Ramos (cell line): ENCODE results near the gene NHLRC1.

Experiments
- in situ Hi-C: fragments of 300-500 bp; cut with MboI; formaldehyde crosslinking; loops from one replicate; pipeline ENCODE4 v1.14.3; 2022; ENCODE audit warnings: low sequenced_read_pairs; ENCODE audit not compliant: unreplicated experiment

The NHLRC1 gene

GRCh38 chr6:18088419-18089296 lies 33.8 kb downstream of the NHLRC1 start:
- in situ Hi-C loops = no loop called here

GRCh38 chr6:18087396-18088165 lies 34.9 kb downstream of the NHLRC1 start:
- in situ Hi-C loops = no loop called here

GRCh38 chr6:18081025-18081668 lies 41.3 kb downstream of the NHLRC1 start:
- in situ Hi-C loops = no loop called here

- in situ Hi-C loops = no loop called here
Observed at GRCh38 chr6:18080544-18080943, 41.9 kb downstream of the NHLRC1 start.

- in situ Hi-C loops = no loop called here
Observed at GRCh38 chr6:18078866-18079265, 43.6 kb downstream of the NHLRC1 start.

GRCh38 chr6:18076231-18076630 lies 46.2 kb downstream of the NHLRC1 start:
- in situ Hi-C loops = no loop called here

- in situ Hi-C loops = no loop called here
Observed at GRCh38 chr6:18072841-18073240, 49.6 kb downstream of the NHLRC1 start.

- in situ Hi-C loops = no loop called here
Observed at GRCh38 chr6:18070486-18070885, 52.0 kb downstream of the NHLRC1 start.
